Karpas-422 (cell line): ENCODE measurements around the gene ELK3. TPM values are rescaled to one million over a fixed set of nuclear protein-coding genes. Genes with fewer than 3 reads are reported as not detected.

ENCODE experiments used
- DNase-seq: peaks from one replicate; pipeline ENCODE4 v3.0.0-alpha.2; 2015
- H2AFZ ChIP-seq: fragments of 200-600 bp; sonication (generic); 2 replicates; pipeline ENCODE4 v1.6.1; 2014; ENCODE audit warnings: antibody characterized with exemption, low read length, mixed read lengths
- H3K27ac ChIP-seq: fragments of 200-600 bp; sonication (generic); 2 replicates; pipeline ENCODE4 v1.5.1; 2014; ENCODE audit warnings: mild to moderate bottlenecking, low read length, moderate library complexity
- H3K27me3 ChIP-seq: fragments of 200-600 bp; sonication (generic); 2 replicates; pipeline ENCODE4 v1.6.1; 2014; ENCODE audit warnings: low read length, mixed read lengths
- H3K36me3 ChIP-seq: fragments of 200-600 bp; sonication (generic); 2 replicates; pipeline ENCODE4 v1.6.1; 2014; ENCODE audit warnings: low read length, mixed read lengths; ENCODE audit not compliant: insufficient read depth
- H3K4me1 ChIP-seq: fragments of 200-600 bp; sonication (generic); 2 replicates; pipeline ENCODE4 v1.6.1; 2014; ENCODE audit warnings: mild to moderate bottlenecking, low read length, mixed read lengths
- H3K4me2 ChIP-seq: fragments of 200-600 bp; sonication (generic); 2 replicates; pipeline ENCODE4 v1.6.1; 2014; ENCODE audit warnings: low read length, low read depth, mild to moderate bottlenecking; ENCODE audit not compliant: poor library complexity, severe bottlenecking
- H3K4me3 ChIP-seq: fragments of 200-600 bp; sonication (generic); 2 replicates; pipeline ENCODE4 v1.5.1; 2014; ENCODE audit warnings: mild to moderate bottlenecking, antibody characterized with exemption, low read length, mixed read lengths
- H3K79me2 ChIP-seq: fragments of 200-600 bp; sonication (generic); 2 replicates; pipeline ENCODE4 v1.6.1; 2014; ENCODE audit warnings: mild to moderate bottlenecking, low read length, mixed read lengths
- H3K9ac ChIP-seq: fragments of 200-600 bp; sonication (generic); 2 replicates; pipeline ENCODE4 v1.6.0; 2014; ENCODE audit warnings: low read length
- H3K9me2 ChIP-seq: fragments of 200-600 bp; sonication (generic), shearing (Covaris generic); replicated peaks from 2 replicates; pipeline ENCODE4 v1.6.0; 2014; ENCODE audit warnings: mild to moderate bottlenecking, low read length, moderate library complexity; ENCODE audit not compliant: insufficient read depth
- H3K9me3 ChIP-seq: fragments of 300-700, 200-600 bp; sonication (generic); 2 replicates; pipeline ENCODE4 v1.6.1; 2014; ENCODE audit warnings: low read length, mixed read lengths
- H4K20me1 ChIP-seq: fragments of 200-600 bp; sonication (generic); 2 replicates; pipeline ENCODE4 v1.6.1; 2014; ENCODE audit warnings: mild to moderate bottlenecking, antibody characterized with exemption, low read length, low read depth; ENCODE audit not compliant: insufficient read depth
- total RNA-seq: library from RNA; depleted of rRNA; stranded (reverse); fragments of >200 nt; shearing (Covaris generic); gene quantifications from 2 replicates; pipeline ENCODE4 v1.2.3, GENCODE V29; 2014; ENCODE audit warnings: low replicate concordance

Gene ELK3
- total RNA-seq, 1 experiment from 2014 or later: 1.8 TPM

- H3K9me2 ChIP-seq: no peaks in the 10 kb centered on the region
- no peak for DNase-seq
- no peaks in the 10 kb centered on the region for H3K9me3 ChIP-seq
- H2AFZ ChIP-seq: no peak overlapping the region
- H3K27me3 ChIP-seq: no peaks in the 10 kb centered on the region
- no peaks in the 10 kb centered on the region for H3K4me1 ChIP-seq
- H4K20me1 ChIP-seq: no peaks in the 10 kb centered on the region
- H3K27ac ChIP-seq: no peak overlapping the region
- H3K4me2 ChIP-seq: no peak overlapping the region
- no peaks in the 10 kb centered on the region for H3K79me2 ChIP-seq
- no peak overlapping the region for H3K4me3 ChIP-seq
- H3K9ac ChIP-seq: no peak overlapping the region
- no peaks in the 10 kb centered on the region for H3K36me3 ChIP-seq
Observed at GRCh38 chr12:96221391-96221790, 27.2 kb downstream of the ELK3 start.

GRCh38 chr12:96223411-96224218, 29.4 kb downstream of the ELK3 start:
- Histone ChIP-seq H3K27ac (no peak overlapping the region), H3K36me3 (no peaks in the 10 kb centered on the region), H3K27me3 (no peaks in the 10 kb centered on the region), H3K4me3 (no peak overlapping the region), H3K4me1 (no peaks in the 10 kb centered on the region), H3K9ac (no peak overlapping the region), H3K79me2 (no peaks in the 10 kb centered on the region), H3K9me2 (no peaks in the 10 kb centered on the region), H4K20me1 (no peaks in the 10 kb centered on the region), H3K9me3 (no peaks in the 10 kb centered on the region), H3K4me2 (no peak overlapping the region), H2AFZ (no peak overlapping the region)
- no peak for DNase-seq

GRCh38 chr12:96224219-96224615, 30.0 kb downstream of the ELK3 start:
- H2AFZ ChIP-seq: no peak overlapping the region
- H3K27ac ChIP-seq: no peak overlapping the region
- H3K36me3 ChIP-seq: no peaks in the 10 kb centered on the region
- no peak for DNase-seq
- no peaks in the 10 kb centered on the region for H3K27me3 ChIP-seq
- no peaks in the 10 kb centered on the region for H4K20me1 ChIP-seq
- no peaks in the 10 kb centered on the region for H3K79me2 ChIP-seq
- H3K4me1 ChIP-seq: no peaks in the 10 kb centered on the region
- no peak overlapping the region for H3K4me2 ChIP-seq
- no peak overlapping the region for H3K4me3 ChIP-seq
- H3K9ac ChIP-seq: no peak overlapping the region
- H3K9me2 ChIP-seq: no peaks in the 10 kb centered on the region
- H3K9me3 ChIP-seq: no peaks in the 10 kb centered on the region

- H3K9me2 ChIP-seq: no peaks in the 10 kb centered on the region
Observed at GRCh38 chr12:96225044-96225855, 31.1 kb downstream of the ELK3 start.

GRCh38 chr12:96225994-96226399, 31.8 kb downstream of the ELK3 start:
- Histone ChIP-seq H3K79me2 (no peaks in the 10 kb centered on the region), H3K27me3 (no peaks in the 10 kb centered on the region)

More at GRCh38 chr12:96225044-96225855, 31.1 kb downstream of the ELK3 start:
- Histone ChIP-seq H3K27ac (no peak overlapping the region), H3K4me3 (no peak overlapping the region), H3K9me3 (no peaks in the 10 kb centered on the region), H4K20me1 (no peaks in the 10 kb centered on the region), H3K36me3 (no peaks in the 10 kb centered on the region), H2AFZ (no peak overlapping the region), H3K4me1 (no peaks in the 10 kb centered on the region), H3K9ac (no peak overlapping the region), H3K79me2 (no peaks in the 10 kb centered on the region), H3K4me2 (no peak overlapping the region), H3K27me3 (no peaks in the 10 kb centered on the region)
- DNase-seq: no peak

GRCh38 chr12:96226401-96226800, 32.2 kb downstream of the ELK3 start:
- Histone ChIP-seq H3K79me2 (no peaks in the 10 kb centered on the region), H3K4me3 (no peak overlapping the region), H4K20me1 (0 out of 2 replicates have a peak, but pooled peaks cover 4% of the 10 kb centered on the region)

More at GRCh38 chr12:96225994-96226399, 31.8 kb downstream of the ELK3 start:
- no peak overlapping the region for H2AFZ ChIP-seq
- no peak for DNase-seq
- no peak overlapping the region for H3K4me2 ChIP-seq
- no peak overlapping the region for H3K27ac ChIP-seq
- no peaks in the 10 kb centered on the region for H3K4me1 ChIP-seq
- H3K9me3 ChIP-seq: no peaks in the 10 kb centered on the region
- H3K4me3 ChIP-seq: no peak overlapping the region
- no peaks in the 10 kb centered on the region for H3K9me2 ChIP-seq
- H3K9ac ChIP-seq: no peak overlapping the region
- H3K36me3 ChIP-seq: no peaks in the 10 kb centered on the region
- H4K20me1 ChIP-seq: 0 out of 2 replicates have a peak, but pooled peaks cover under 1% of the 10 kb centered on the region

GRCh38 chr12:96226801-96227348, 32.7 kb downstream of the ELK3 start:
- Histone ChIP-seq H3K36me3 (no peaks in the 10 kb centered on the region), H3K27ac (no peak overlapping the region), H3K9me2 (no peaks in the 10 kb centered on the region), H3K9ac (no peak overlapping the region), H4K20me1 (0 out of 2 replicates have a peak, but pooled peaks cover 4% of the 10 kb centered on the region), H3K27me3 (no peaks in the 10 kb centered on the region), H3K79me2 (no peaks in the 10 kb centered on the region), H3K4me2 (no peak overlapping the region), H2AFZ (no peak overlapping the region), H3K4me3 (no peak overlapping the region), H3K4me1 (no peaks in the 10 kb centered on the region), H3K9me3 (no peaks in the 10 kb centered on the region)
- DNase-seq: no peak

More at GRCh38 chr12:96226401-96226800, 32.2 kb downstream of the ELK3 start:
- Histone ChIP-seq H2AFZ (no peak overlapping the region), H3K4me2 (no peak overlapping the region), H3K9me3 (no peaks in the 10 kb centered on the region), H3K36me3 (no peaks in the 10 kb centered on the region), H3K27ac (no peak overlapping the region), H3K4me1 (no peaks in the 10 kb centered on the region), H3K9ac (no peak overlapping the region), H3K27me3 (no peaks in the 10 kb centered on the region), H3K9me2 (no peaks in the 10 kb centered on the region)
- no peak for DNase-seq
